ENCODE measurements around the gene RABGAP1L.

GRCh38 chr1:174761335-174761734 lies 602.0 kb downstream of the RABGAP1L start:
- no peak for TF ChIP-seq EZH2 (IDR thresholded peaks at IDR 0.05; ENCODE audit: borderline replicate concordance, control insufficient read depth, low read depth, low read length)
- TF ChIP-seq EP300 (IDR thresholded peaks at IDR 0.05; ENCODE audit: borderline replicate concordance in 1 of 2, control insufficient read depth in 1 of 2, low read depth in 2 of 2, low read length in 2 of 2) = no peak
- no peak for TF ChIP-seq CREB1 (IDR thresholded peaks at IDR 0.05; ENCODE audit: low read depth)
- TF ChIP-seq HDAC2 (IDR thresholded peaks at IDR 0.05) = no peak
- TF ChIP-seq MTA2 (IDR thresholded peaks at IDR 0.05; ENCODE audit: low read depth) = no peak
- no peak for TF ChIP-seq TAF1 (IDR thresholded peaks at IDR 0.05; ENCODE audit: borderline replicate concordance, low read depth, low read length)
- TF ChIP-seq CTCF (IDR thresholded peaks at IDR 0.05 in 2 of 3, conservative IDR thresholded peaks at IDR 0.05 in 1 of 3; ENCODE audit: control insufficient read depth in 2 of 3, extremely low read depth in 1 of 3, insufficient read depth in 1 of 3, low read depth in 3 of 3, low read length in 3 of 3) = no peak
- no peak for TF ChIP-seq ATF2 (IDR thresholded peaks at IDR 0.05; ENCODE audit: low read length)

Measured in GM12878 (cell line).